Measurements from ENCODE around the gene POLE2.
"Not testable (repeated sequence)": the region's sequence is repeated elsewhere in the genome, so short reads cannot be mapped to it uniquely, and the experiment has no call there.

POLE2 gene

DNA sequence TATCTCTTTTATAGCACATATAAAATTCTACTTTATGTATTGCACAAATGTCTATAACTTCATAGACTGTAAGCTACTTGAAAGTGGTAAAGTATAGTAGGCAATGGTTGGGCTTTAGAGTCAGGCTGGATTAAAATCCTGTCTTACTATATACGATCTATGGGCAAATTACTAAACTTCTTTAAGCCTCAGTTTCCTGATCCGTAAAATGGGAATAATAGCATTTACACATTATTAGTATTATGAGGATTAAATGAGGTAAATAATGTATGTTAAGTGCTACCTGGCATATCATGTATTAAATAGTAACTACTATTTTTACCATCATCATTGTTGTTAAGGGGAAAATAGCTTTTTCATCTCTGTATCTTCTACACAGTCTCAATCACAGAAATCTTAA, 14.4 kb downstream of the POLE2 start:
- DNase-seq, result no peak
- Mint-ChIP-seq H3K4me1 (no peaks in the 10 kb centered on the region), H3K27me3 (ENCODE audit: low read depth, poor library complexity) (no peaks in the 10 kb centered on the region), H3K9me3 (no peaks in the 10 kb centered on the region), H3K4me3 (no peak overlapping the region), H3K27ac (peak overlapping the region; percentile 79), H3K36me3 (ENCODE audit: low read depth) (peaks cover 56% of the 10 kb centered on the region)
- TF ChIP-seq, protein P1, sequence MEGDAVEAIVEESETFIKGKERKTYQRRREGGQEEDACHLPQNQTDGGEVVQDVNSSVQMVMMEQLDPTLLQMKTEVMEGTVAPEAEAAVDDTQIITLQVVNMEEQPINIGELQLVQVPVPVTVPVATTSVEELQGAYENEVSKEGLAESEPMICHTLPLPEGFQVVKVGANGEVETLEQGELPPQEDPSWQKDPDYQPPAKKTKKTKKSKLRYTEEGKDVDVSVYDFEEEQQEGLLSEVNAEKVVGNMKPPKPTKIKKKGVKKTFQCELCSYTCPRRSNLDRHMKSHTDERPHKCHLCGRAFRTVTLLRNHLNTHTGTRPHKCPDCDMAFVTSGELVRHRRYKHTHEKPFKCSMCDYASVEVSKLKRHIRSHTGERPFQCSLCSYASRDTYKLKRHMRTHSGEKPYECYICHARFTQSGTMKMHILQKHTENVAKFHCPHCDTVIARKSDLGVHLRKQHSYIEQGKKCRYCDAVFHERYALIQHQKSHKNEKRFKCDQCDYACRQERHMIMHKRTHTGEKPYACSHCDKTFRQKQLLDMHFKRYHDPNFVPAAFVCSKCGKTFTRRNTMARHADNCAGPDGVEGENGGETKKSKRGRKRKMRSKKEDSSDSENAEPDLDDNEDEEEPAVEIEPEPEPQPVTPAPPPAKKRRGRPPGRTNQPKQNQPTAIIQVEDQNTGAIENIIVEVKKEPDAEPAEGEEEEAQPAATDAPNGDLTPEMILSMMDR (IDR thresholded peaks at IDR 0.05), result no peak

DNA sequence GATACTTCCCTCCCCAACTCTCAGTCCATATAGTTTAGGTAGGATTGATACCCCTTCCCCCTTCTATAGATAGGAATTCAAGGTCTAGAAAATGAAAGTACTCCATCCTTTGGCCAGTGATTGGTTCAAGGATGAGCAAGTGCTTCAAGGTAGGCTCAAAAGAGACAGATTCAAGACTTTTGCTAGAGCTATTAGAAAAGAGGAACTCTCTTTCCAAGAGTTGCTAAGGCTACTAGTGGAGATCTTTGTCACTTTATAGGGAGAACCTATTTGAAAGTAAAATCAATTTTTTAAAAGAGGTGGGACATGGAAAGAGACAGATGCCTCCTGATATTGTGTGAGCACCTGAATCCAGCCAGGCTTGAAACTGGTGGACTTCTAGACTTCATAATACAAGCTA, 17.5 kb downstream of the POLE2 start:
- H3K36me3 Mint-ChIP-seq (ENCODE audit: low read depth), result peaks cover 46% of the 10 kb centered on the region
- no peaks in the 10 kb centered on the region for H3K9me3 Mint-ChIP-seq
- H3K27me3 Mint-ChIP-seq (ENCODE audit: low read depth, poor library complexity), result no peaks in the 10 kb centered on the region
- no peak for DNase-seq
- TF ChIP-seq, protein P1 (IDR thresholded peaks at IDR 0.05), result no peak
- no peaks in the 10 kb centered on the region for H3K4me1 Mint-ChIP-seq
- H3K27ac Mint-ChIP-seq, result no peak overlapping the region
- H3K4me3 Mint-ChIP-seq, result no peak overlapping the region

DNA sequence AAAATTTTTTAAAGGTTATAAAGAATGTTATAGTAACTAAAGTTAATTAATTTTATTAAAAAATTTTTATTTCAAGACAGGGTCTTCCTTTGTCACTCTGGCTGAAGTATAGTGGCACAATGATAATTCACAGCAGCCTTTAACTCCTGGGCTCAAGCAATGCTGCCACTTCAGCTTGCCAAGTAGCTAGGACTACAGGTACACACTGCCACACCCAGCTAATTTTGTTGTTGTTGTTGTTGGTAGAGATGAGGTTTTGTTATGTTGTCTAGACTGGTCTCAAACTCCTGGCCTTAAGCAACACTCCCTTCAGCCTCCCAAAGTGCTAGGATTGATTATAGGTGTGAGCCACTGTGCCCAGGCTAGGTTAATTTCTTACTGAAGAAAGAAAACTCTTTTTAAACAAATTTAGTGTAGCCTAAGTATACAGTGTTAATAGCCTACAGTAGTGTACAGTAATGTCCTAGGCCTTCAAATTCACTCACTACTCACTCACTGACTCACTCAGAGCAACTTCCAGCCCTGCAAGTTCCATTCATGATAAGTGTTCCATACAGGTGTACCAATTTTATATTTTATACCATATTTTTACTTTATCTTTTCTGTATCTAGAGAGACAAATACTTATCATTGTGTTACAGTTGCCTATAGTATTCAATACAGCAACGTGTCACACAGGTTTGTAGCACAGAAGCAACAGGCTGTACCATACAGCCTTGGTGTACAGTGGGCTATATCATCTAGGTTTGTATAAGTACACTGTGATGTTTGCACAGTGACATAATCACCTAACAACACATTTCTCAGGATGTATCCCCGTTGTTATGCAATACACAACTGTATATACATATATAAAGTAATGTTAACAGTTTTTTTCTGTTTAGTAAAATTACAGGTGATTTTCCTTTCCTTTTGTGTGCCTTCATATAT, 28.2 kb downstream of the POLE2 start:
- Mint-ChIP-seq H3K9me3 (no peaks in the 10 kb centered on the region), H3K36me3 (ENCODE audit: low read depth) (peaks cover 26% of the 10 kb centered on the region), H3K4me1 (no peaks in the 10 kb centered on the region), H3K4me3 (no peak overlapping the region), H3K27ac (no peak overlapping the region), H3K27me3 (ENCODE audit: low read depth, poor library complexity) (no peaks in the 10 kb centered on the region)
- TF ChIP-seq, protein P1 (IDR thresholded peaks at IDR 0.05), result no peak
- DNase-seq, result no peak

DNA sequence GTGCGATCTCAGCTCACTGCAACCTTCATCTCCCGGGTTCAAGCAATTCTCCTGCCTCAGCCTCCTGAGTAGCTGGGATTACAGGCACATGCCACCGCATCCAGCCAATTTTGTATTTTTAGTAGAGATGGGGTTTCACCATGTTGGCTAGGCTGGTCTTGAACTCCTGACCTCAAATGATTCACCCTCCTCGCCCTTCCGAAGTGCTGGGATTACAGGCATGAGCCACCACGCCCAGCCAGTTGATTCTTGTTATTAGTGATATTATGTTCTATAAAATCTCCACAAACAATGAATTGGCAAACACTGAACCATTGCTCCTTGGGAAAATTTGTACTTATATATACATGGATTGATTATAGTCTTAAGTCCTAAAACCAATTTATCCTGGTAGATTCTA, 30.5 kb downstream of the POLE2 start:
- DNase-seq; H3K9me3 Mint-ChIP-seq; H3K4me3 Mint-ChIP-seq; H3K4me1 Mint-ChIP-seq; H3K27me3 Mint-ChIP-seq (ENCODE audit: low read depth, poor library complexity): not testable (repeated sequence)
- peaks cover 34% of the 10 kb centered on the region for H3K36me3 Mint-ChIP-seq (ENCODE audit: low read depth)
- peak overlapping the region; percentile 48 for H3K27ac Mint-ChIP-seq

GRCh38 chr14:49654511-49654910, 33.5 kb downstream of the POLE2 start:
- TF ChIP-seq, protein P1 (IDR thresholded peaks at IDR 0.05), result no peak
- H3K9me3 Mint-ChIP-seq, result no peaks in the 10 kb centered on the region
- H3K36me3 Mint-ChIP-seq (ENCODE audit: low read depth), result peaks cover 27% of the 10 kb centered on the region
- H3K27me3 Mint-ChIP-seq (ENCODE audit: low read depth, poor library complexity), result no peaks in the 10 kb centered on the region
- no peak overlapping the region for H3K4me3 Mint-ChIP-seq
- no peak overlapping the region for H3K27ac Mint-ChIP-seq
- no peaks in the 10 kb centered on the region for H3K4me1 Mint-ChIP-seq
- no peak for DNase-seq

GRCh38 chr14:49653508-49653907, 34.5 kb downstream of the POLE2 start:
- H3K4me1 Mint-ChIP-seq, result no peaks in the 10 kb centered on the region
- no peak overlapping the region for H3K27ac Mint-ChIP-seq
- TF ChIP-seq, protein P1 (IDR thresholded peaks at IDR 0.05), result no peak
- H3K27me3 Mint-ChIP-seq (ENCODE audit: low read depth, poor library complexity), result no peaks in the 10 kb centered on the region
- H3K36me3 Mint-ChIP-seq (ENCODE audit: low read depth), result peaks cover 30% of the 10 kb centered on the region
- H3K9me3 Mint-ChIP-seq, result no peaks in the 10 kb centered on the region
- no peak overlapping the region for H3K4me3 Mint-ChIP-seq
- DNase-seq, result no peak
